ENCODE results near the gene IL1RAPL1.

IL1RAPL1 gene

GRCh38 chrX:29911673-29912072 lies 1324.4 kb downstream of the IL1RAPL1 start:
- Mint-ChIP-seq H3K27me3 (no peaks in the 10 kb centered on the region), H3K4me3 (no peak overlapping the region), H3K36me3 (no peaks in the 10 kb centered on the region), H3K9me3 (ENCODE audit: low read depth) (no peaks in the 10 kb centered on the region), H3K4me1 (ENCODE audit: low read depth) (no peaks in the 10 kb centered on the region), H3K27ac (no peak overlapping the region)

- Mint-ChIP-seq H3K4me3 (no peak overlapping the region), H3K4me1 (ENCODE audit: low read depth) (no peaks in the 10 kb centered on the region), H3K9me3 (ENCODE audit: low read depth) (no peaks in the 10 kb centered on the region), H3K27ac (no peak overlapping the region), H3K27me3 (no peaks in the 10 kb centered on the region), H3K36me3 (no peaks in the 10 kb centered on the region)
Observed at GRCh38 chrX:29913647-29914046, 1326.4 kb downstream of the IL1RAPL1 start.

GRCh38 chrX:29922607-29923006 lies 1335.4 kb downstream of the IL1RAPL1 start:
- Mint-ChIP-seq H3K36me3 (no peaks in the 10 kb centered on the region), H3K9me3 (ENCODE audit: low read depth) (peaks cover 3% of the 10 kb centered on the region), H3K4me1 (ENCODE audit: low read depth) (no peaks in the 10 kb centered on the region), H3K27me3 (no peaks in the 10 kb centered on the region), H3K27ac (no peak overlapping the region), H3K4me3 (no peak overlapping the region)

GRCh38 chrX:29926056-29926455 lies 1338.8 kb downstream of the IL1RAPL1 start:
- H3K27me3 Mint-ChIP-seq: no peaks in the 10 kb centered on the region
- H3K4me1 Mint-ChIP-seq (ENCODE audit: low read depth): no peaks in the 10 kb centered on the region
- no peak overlapping the region for H3K4me3 Mint-ChIP-seq
- no peak overlapping the region for H3K27ac Mint-ChIP-seq
- H3K9me3 Mint-ChIP-seq (ENCODE audit: low read depth): peaks cover 3% of the 10 kb centered on the region
- no peaks in the 10 kb centered on the region for H3K36me3 Mint-ChIP-seq

GRCh38 chrX:29926659-29927058 lies 1339.4 kb downstream of the IL1RAPL1 start:
- Mint-ChIP-seq H3K9me3 (ENCODE audit: low read depth) (peaks cover 3% of the 10 kb centered on the region), H3K4me1 (ENCODE audit: low read depth) (no peaks in the 10 kb centered on the region), H3K4me3 (no peak overlapping the region), H3K27me3 (no peaks in the 10 kb centered on the region), H3K36me3 (no peaks in the 10 kb centered on the region), H3K27ac (no peak overlapping the region)

GRCh38 chrX:29935455-29935854 lies 1348.2 kb downstream of the IL1RAPL1 start:
- H3K27me3 Mint-ChIP-seq: no peaks in the 10 kb centered on the region

GRCh38 chrX:29940750-29941149 lies 1353.5 kb downstream of the IL1RAPL1 start:
- Mint-ChIP-seq H3K4me1 (ENCODE audit: low read depth) (no peaks in the 10 kb centered on the region), H3K36me3 (no peaks in the 10 kb centered on the region), H3K27ac (no peak overlapping the region), H3K27me3 (no peaks in the 10 kb centered on the region), H3K4me3 (no peak overlapping the region), H3K9me3 (ENCODE audit: low read depth) (peaks cover 1% of the 10 kb centered on the region)

More at GRCh38 chrX:29935455-29935854, 1348.2 kb downstream of the IL1RAPL1 start:
- no peak overlapping the region for H3K4me3 Mint-ChIP-seq
- no peaks in the 10 kb centered on the region for H3K9me3 Mint-ChIP-seq (ENCODE audit: low read depth)
- H3K4me1 Mint-ChIP-seq (ENCODE audit: low read depth): no peaks in the 10 kb centered on the region
- H3K36me3 Mint-ChIP-seq: no peaks in the 10 kb centered on the region
- H3K27ac Mint-ChIP-seq: no peak overlapping the region

- H3K9me3 Mint-ChIP-seq (ENCODE audit: low read depth): peaks cover 4% of the 10 kb centered on the region
Observed at GRCh38 chrX:29941287-29941686, 1354.0 kb downstream of the IL1RAPL1 start.

GRCh38 chrX:29947225-29947624 lies 1360.0 kb downstream of the IL1RAPL1 start:
- H3K4me1 Mint-ChIP-seq (ENCODE audit: low read depth): no peaks in the 10 kb centered on the region
- no peaks in the 10 kb centered on the region for H3K36me3 Mint-ChIP-seq
- H3K27me3 Mint-ChIP-seq: no peaks in the 10 kb centered on the region
- no peak overlapping the region for H3K27ac Mint-ChIP-seq
- H3K9me3 Mint-ChIP-seq (ENCODE audit: low read depth): peaks cover 4% of the 10 kb centered on the region
- no peak overlapping the region for H3K4me3 Mint-ChIP-seq

More at GRCh38 chrX:29941287-29941686, 1354.0 kb downstream of the IL1RAPL1 start:
- H3K27me3 Mint-ChIP-seq: no peaks in the 10 kb centered on the region
- no peaks in the 10 kb centered on the region for H3K4me1 Mint-ChIP-seq (ENCODE audit: low read depth)
- no peaks in the 10 kb centered on the region for H3K36me3 Mint-ChIP-seq
- no peak overlapping the region for H3K4me3 Mint-ChIP-seq
- no peak overlapping the region for H3K27ac Mint-ChIP-seq

GRCh38 chrX:29948653-29949052 lies 1361.4 kb downstream of the IL1RAPL1 start:
- Mint-ChIP-seq H3K27ac (no peak overlapping the region), H3K4me3 (no peak overlapping the region), H3K27me3 (no peaks in the 10 kb centered on the region), H3K4me1 (ENCODE audit: low read depth) (no peaks in the 10 kb centered on the region), H3K36me3 (no peaks in the 10 kb centered on the region), H3K9me3 (ENCODE audit: low read depth) (peaks cover 4% of the 10 kb centered on the region)

- Mint-ChIP-seq H3K36me3 (no peaks in the 10 kb centered on the region), H3K27ac (no peak overlapping the region), H3K4me1 (ENCODE audit: low read depth) (no peaks in the 10 kb centered on the region), H3K27me3 (no peaks in the 10 kb centered on the region), H3K9me3 (ENCODE audit: low read depth) (no peaks in the 10 kb centered on the region), H3K4me3 (no peak overlapping the region)
Observed at GRCh38 chrX:29952016-29952415, 1364.8 kb downstream of the IL1RAPL1 start.

GRCh38 chrX:29962061-29962460 lies 1374.8 kb downstream of the IL1RAPL1 start:
- no peaks in the 10 kb centered on the region for H3K27me3 Mint-ChIP-seq
- H3K9me3 Mint-ChIP-seq (ENCODE audit: low read depth): no peaks in the 10 kb centered on the region
- H3K36me3 Mint-ChIP-seq: no peaks in the 10 kb centered on the region
- H3K4me3 Mint-ChIP-seq: no peak overlapping the region
- no peak overlapping the region for H3K27ac Mint-ChIP-seq
- no peaks in the 10 kb centered on the region for H3K4me1 Mint-ChIP-seq (ENCODE audit: low read depth)

GRCh38 chrX:29965634-29966033 lies 1378.4 kb downstream of the IL1RAPL1 start:
- no peaks in the 10 kb centered on the region for H3K9me3 Mint-ChIP-seq (ENCODE audit: low read depth)

GRCh38 chrX:29992083-29992482 lies 1404.8 kb downstream of the IL1RAPL1 start:
- Mint-ChIP-seq H3K4me3 (no peak overlapping the region), H3K36me3 (no peaks in the 10 kb centered on the region), H3K9me3 (ENCODE audit: low read depth) (no peaks in the 10 kb centered on the region), H3K27me3 (no peaks in the 10 kb centered on the region), H3K27ac (no peak overlapping the region), H3K4me1 (ENCODE audit: low read depth) (no peaks in the 10 kb centered on the region)

More at GRCh38 chrX:29965634-29966033, 1378.4 kb downstream of the IL1RAPL1 start:
- Mint-ChIP-seq H3K4me1 (ENCODE audit: low read depth) (no peaks in the 10 kb centered on the region), H3K4me3 (no peak overlapping the region), H3K27me3 (no peaks in the 10 kb centered on the region), H3K36me3 (no peaks in the 10 kb centered on the region), H3K27ac (no peak overlapping the region)

- no peaks in the 10 kb centered on the region for H3K36me3 Mint-ChIP-seq
- no peak overlapping the region for H3K4me3 Mint-ChIP-seq
- H3K27me3 Mint-ChIP-seq: no peaks in the 10 kb centered on the region
- peaks cover 6% of the 10 kb centered on the region for H3K9me3 Mint-ChIP-seq (ENCODE audit: low read depth)
- H3K27ac Mint-ChIP-seq: no peak overlapping the region
- H3K4me1 Mint-ChIP-seq (ENCODE audit: low read depth): no peaks in the 10 kb centered on the region
Observed at GRCh38 chrX:30005813-30006212, 1418.6 kb downstream of the IL1RAPL1 start.
